GM12891 (cell line): Measurements from ENCODE around the gene RIMS3.
"Not testable (repeated sequence)": the region's sequence is repeated elsewhere in the genome, so short reads cannot be mapped to it uniquely, and the experiment has no call there.

Experiments used
- POLR2A ChIP-seq: IDR thresholded peaks from 2 replicates; pipeline ENCODE4 v1.6.1; 2011; ENCODE audit warnings: low read depth, low read length, control low read depth
- TAF1 ChIP-seq: IDR thresholded peaks from 2 replicates; pipeline ENCODE4 v1.6.1; 2011; ENCODE audit warnings: low read depth, low read length, control low read depth

DNA sequence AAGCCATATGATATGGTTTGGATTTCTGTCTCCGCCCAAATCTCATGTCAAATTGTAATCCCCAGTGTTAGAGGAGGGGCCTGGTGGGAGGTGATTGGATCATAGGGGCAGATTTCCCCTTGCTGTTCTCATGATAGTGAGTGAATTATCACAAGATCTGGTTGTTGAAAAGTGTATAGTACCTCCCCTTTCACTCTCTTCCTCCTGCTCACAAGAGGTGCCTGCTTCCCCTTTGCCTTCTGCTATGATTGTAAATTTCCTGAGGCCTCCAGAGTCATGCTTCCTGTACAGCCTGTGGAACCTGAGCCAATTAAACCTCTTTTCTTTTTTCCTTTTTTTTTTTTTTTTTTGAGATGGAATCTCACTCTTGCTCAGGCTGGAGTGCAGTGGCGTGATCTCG lies 90.7 kb downstream of the RIMS3 start:
- not testable (repeated sequence) for TF ChIP-seq TAF1, POLR2A
